GM21717 (cell line): ENCODE measurements around the gene AUTS2.

Experiments
- ATAC-seq: cut with Tn5 transposase; IDR thresholded peaks from one replicate; pipeline ENCODE4 v1.9.1; 2021; ENCODE audit warnings: mild to moderate bottlenecking, moderate library complexity; ENCODE audit not compliant: unreplicated experiment

The AUTS2 gene

GRCh38 chr7:70600993-70601392, 1002.7 kb downstream of the AUTS2 start:
- no peak for ATAC-seq

- ATAC-seq = no peak
Measured at GRCh38 chr7:70602117-70602516, 1003.8 kb downstream of the AUTS2 start.

GRCh38 chr7:70607281-70607680, 1009.0 kb downstream of the AUTS2 start:
- no peak for ATAC-seq

GRCh38 chr7:70607759-70608158, 1009.5 kb downstream of the AUTS2 start:
- no peak for ATAC-seq

- ATAC-seq = no peak
Measured at GRCh38 chr7:70608229-70608628, 1010.0 kb downstream of the AUTS2 start.

- no peak for ATAC-seq
Measured at GRCh38 chr7:70612811-70613210, 1014.5 kb downstream of the AUTS2 start.

- ATAC-seq = no peak
Measured at GRCh38 chr7:70614237-70615045, 1016.2 kb downstream of the AUTS2 start.

GRCh38 chr7:70615066-70615606, 1016.9 kb downstream of the AUTS2 start:
- ATAC-seq = no peak

- ATAC-seq = no peak
Measured at GRCh38 chr7:70616211-70616610, 1017.9 kb downstream of the AUTS2 start.

- ATAC-seq = no peak
Measured at GRCh38 chr7:70616821-70617220, 1018.5 kb downstream of the AUTS2 start.

GRCh38 chr7:70618020-70618551, 1019.8 kb downstream of the AUTS2 start:
- ATAC-seq = no peak

- ATAC-seq = no peak
Measured at GRCh38 chr7:70619130-70619529, 1020.9 kb downstream of the AUTS2 start.

GRCh38 chr7:70619659-70620058, 1021.4 kb downstream of the AUTS2 start:
- no peak for ATAC-seq

GRCh38 chr7:70620333-70621055, 1022.2 kb downstream of the AUTS2 start:
- ATAC-seq = no peak

- ATAC-seq = no peak
Measured at GRCh38 chr7:70621954-70622600, 1023.8 kb downstream of the AUTS2 start.

- ATAC-seq = no peak
Measured at GRCh38 chr7:70622936-70623335, 1024.7 kb downstream of the AUTS2 start.

GRCh38 chr7:70624500-70625103, 1026.3 kb downstream of the AUTS2 start:
- ATAC-seq = no peak

- no peak for ATAC-seq
Measured at GRCh38 chr7:70627461-70627860, 1029.2 kb downstream of the AUTS2 start.

GRCh38 chr7:70630440-70630817, 1032.2 kb downstream of the AUTS2 start:
- no peak for ATAC-seq

- ATAC-seq = no peak
Measured at GRCh38 chr7:70630818-70631457, 1032.7 kb downstream of the AUTS2 start.
